CD4-positive, alpha-beta memory T cell (primary cell): Measurements from ENCODE around the gene GRIA2. TPM values are rescaled to one million over a fixed set of nuclear protein-coding genes. Genes with fewer than 3 reads are reported as not detected.

Experiments used
- CTCF ChIA-PET: fragments of 350-600 bp; sonication (Branson Sonifier 250); formaldehyde crosslinking; loops from one replicate; lab custom pipeline; 2021; ENCODE audit warnings: inconsistent platforms; ENCODE audit not compliant: partially characterized antibody; lab: Charles Lee
- POLR2A ChIA-PET: fragments of 350-600 bp; sonication (Branson Sonifier 250); formaldehyde crosslinking; loops from one replicate; lab custom pipeline; 2021; ENCODE audit not compliant: partially characterized antibody; lab: Charles Lee
- DNase-seq, 5 donors: peaks; one replicate each; pipeline versions ENCODE4 v3.0.0 to v3.0.0-alpha.2; 2020 to 2022; ENCODE audit warnings: mixed read lengths in 1 of 5
- H3K27ac ChIP-seq: one replicate; pipeline ENCODE4 v1.7.0; 2013; ENCODE audit warnings: low read depth, low read length
- H3K27me3 ChIP-seq: 2 replicates; pipeline ENCODE4 v1.7.0; 2013; ENCODE audit warnings: mild to moderate bottlenecking, low read length, moderate library complexity; ENCODE audit not compliant: insufficient read depth
- H3K36me3 ChIP-seq: 2 replicates; pipeline ENCODE4 v1.7.0; 2013; ENCODE audit warnings: mild to moderate bottlenecking, low read length, moderate library complexity; ENCODE audit not compliant: insufficient read depth
- H3K4me1 ChIP-seq: 2 replicates; pipeline ENCODE4 v1.7.0; 2013; ENCODE audit warnings: mild to moderate bottlenecking, low read length, moderate library complexity; ENCODE audit not compliant: insufficient read depth
- H3K4me3 ChIP-seq, 2 donors: one replicate each; pipeline ENCODE4 v1.7.0; 2013; ENCODE audit warnings: low read length in 2 of 2, mild to moderate bottlenecking in 1 of 2
- H3K9me3 ChIP-seq, 2 donors: one replicate each; pipeline ENCODE4 v1.7.0; 2013; ENCODE audit warnings: low read length in 2 of 2, control low read depth in 1 of 2; ENCODE audit not compliant: control insufficient read depth in 1 of 2
- H3K27ac Mint-ChIP-seq, 7 donors: one replicate each; pipeline ENCODE4 v1.8.0; 2020 to 2021; ENCODE audit warnings: mixed read lengths in 7 of 7, mild to moderate bottlenecking in 6 of 7, inconsistent platforms in 3 of 7, moderate library complexity in 3 of 7
- H3K27me3 Mint-ChIP-seq, 2 donors: one replicate each; pipeline ENCODE4 v1.8.0; 2020 to 2021; ENCODE audit warnings: mixed read lengths in 2 of 2
- H3K36me3 Mint-ChIP-seq, 2 donors: one replicate each; pipeline ENCODE4 v1.8.0; 2020 to 2021; ENCODE audit warnings: mixed read lengths in 2 of 2, inconsistent platforms in 1 of 2, mild to moderate bottlenecking in 1 of 2
- H3K4me1 Mint-ChIP-seq, 4 donors: one replicate each; pipeline ENCODE4 v1.8.0; 2020 to 2021; ENCODE audit warnings: mixed read lengths in 4 of 4, mild to moderate bottlenecking in 1 of 4
- H3K4me3 Mint-ChIP-seq, 8 donors: one replicate each; pipeline ENCODE4 v1.8.0; 2020 to 2021; ENCODE audit warnings: mixed read lengths in 8 of 8, mild to moderate bottlenecking in 7 of 8, moderate library complexity in 6 of 8, inconsistent platforms in 3 of 8
- H3K9me3 Mint-ChIP-seq, 8 donors: one replicate each; pipeline ENCODE4 v1.8.0; 2020 to 2021; ENCODE audit warnings: mixed read lengths in 8 of 8, mild to moderate bottlenecking in 5 of 8, inconsistent platforms in 3 of 8, moderate library complexity in 1 of 8
- intact Hi-C: fragments of 100-400 bp; cut with micrococcal nuclease; formaldehyde crosslinking; loops from one replicate; pipeline ENCODE4 v1.15.1; 2023
- polyA plus RNA-seq, 2 donors: library from polyadenylated mRNA; unstranded; fragments of 300-500 nt; fragmentation: Illumina TruSeq; gene quantifications; one replicate each; pipeline ENCODE4 v1.2.3, GENCODE V29; 2021
- total RNA-seq, 2 experiments: library from RNA; stranded (reverse); gene quantifications; one replicate each; pipeline ENCODE4 v1.2.3, GENCODE V29; 2021

GRIA2 gene
- total and polyA plus RNA-seq, 4 experiments from 2014 or later = not detected

GRCh38 chr4:157204634-157205244 is 15.8 kb upstream of the GRIA2 start:
- H3K4me3 ChIP-seq = no peak overlapping the region
- CTCF ChIA-PET = no interaction called here
- Mint-ChIP-seq H3K9me3 (peaks cover 0 to 5% (median 0%) of the 10 kb centered on the region in 8 donors), H3K4me3 (no peak overlapping the region), H3K36me3 (no peaks in the 10 kb centered on the region), H3K27me3 (no peaks in the 10 kb centered on the region), H3K27ac (no peak overlapping the region), H3K4me1 (no peaks in the 10 kb centered on the region)
- POLR2A ChIA-PET = no interaction called here
- no peaks in the 10 kb centered on the region for H3K36me3 ChIP-seq
- H3K4me1 ChIP-seq = no peaks in the 10 kb centered on the region
- H3K27ac ChIP-seq = no peak overlapping the region
- intact Hi-C loops = no loop called here
- no peaks in the 10 kb centered on the region for H3K9me3 ChIP-seq
- no peaks in the 10 kb centered on the region for H3K27me3 ChIP-seq
- no peak for DNase-seq

- intact Hi-C loops = no loop called here
- DNase-seq = no peak
- Histone ChIP-seq H3K4me1 (no peaks in the 10 kb centered on the region), H3K9me3 (no peaks in the 10 kb centered on the region), H3K36me3 (no peaks in the 10 kb centered on the region), H3K27me3 (no peaks in the 10 kb centered on the region), H3K27ac (no peak overlapping the region), H3K4me3 (no peak overlapping the region)
- ChIA-PET POLR2A (no interaction called here), CTCF (no interaction called here)
- H3K36me3 Mint-ChIP-seq = no peaks in the 10 kb centered on the region
- H3K9me3 Mint-ChIP-seq = peaks cover 2 to 20% (median 12%) of the 10 kb centered on the region in 8 donors
- peaks cover 0 to 1% (median 0%) of the 10 kb centered on the region in 4 donors for H3K4me1 Mint-ChIP-seq
- H3K27me3 Mint-ChIP-seq = peaks cover 5 to 8% of the 10 kb centered on the region in 2 donors
- H3K4me3 Mint-ChIP-seq = no peak overlapping the region
- no peak overlapping the region for H3K27ac Mint-ChIP-seq
These were observed 2.8 kb upstream of the GRIA2 start for GRCh38 chr4:157217708-157218107.

- Mint-ChIP-seq H3K4me1 (peaks cover 0 to 1% (median 0%) of the 10 kb centered on the region in 4 donors), H3K27ac (no peak overlapping the region), H3K36me3 (no peaks in the 10 kb centered on the region), H3K9me3 (peaks cover 2 to 26% (median 11%) of the 10 kb centered on the region in 8 donors), H3K27me3 (peaks cover 11% of the 10 kb centered on the region in 2 donors), H3K4me3 (no peak overlapping the region)
- intact Hi-C loops = no loop called here
- ChIA-PET CTCF (no interaction called here), POLR2A (no interaction called here)
- no peak overlapping the region for H3K27ac ChIP-seq
- no peaks in the 10 kb centered on the region for H3K9me3 ChIP-seq
- H3K27me3 ChIP-seq = no peaks in the 10 kb centered on the region
- no peak overlapping the region for H3K4me3 ChIP-seq
- no peaks in the 10 kb centered on the region for H3K4me1 ChIP-seq
- H3K36me3 ChIP-seq = no peaks in the 10 kb centered on the region
- DNase-seq = no peak
These were observed 687 bp upstream of the GRIA2 start for GRCh38 chr4:157219711-157220370.

GRCh38 chr4:157221426-157221894 is 932 bp downstream of the GRIA2 start:
- H3K4me1 ChIP-seq = no peaks in the 10 kb centered on the region
- POLR2A ChIA-PET = no interaction called here
- intact Hi-C loops = no loop called here
- H3K27ac ChIP-seq = no peak overlapping the region
- CTCF ChIA-PET = no interaction called here
- no peaks in the 10 kb centered on the region for H3K36me3 ChIP-seq
- H3K27me3 Mint-ChIP-seq = peaks cover 11% of the 10 kb centered on the region in 2 donors
- no peak overlapping the region for H3K4me3 Mint-ChIP-seq
- no peaks in the 10 kb centered on the region for H3K36me3 Mint-ChIP-seq
- no peak overlapping the region for H3K27ac Mint-ChIP-seq
- H3K4me1 Mint-ChIP-seq = peaks cover 0 to 1% (median 0%) of the 10 kb centered on the region in 4 donors
- DNase-seq = no peak
- no peaks in the 10 kb centered on the region for H3K9me3 ChIP-seq
- H3K4me3 ChIP-seq = no peak overlapping the region
- H3K27me3 ChIP-seq = no peaks in the 10 kb centered on the region
- H3K9me3 Mint-ChIP-seq = peaks cover 2 to 26% (median 10%) of the 10 kb centered on the region in 8 donors

GRCh38 chr4:157221895-157222770 is 1.6 kb downstream of the GRIA2 start:
- intact Hi-C loops = no loop called here
- DNase-seq = no peak
- ChIA-PET POLR2A (no interaction called here), CTCF (no interaction called here)
- no peaks in the 10 kb centered on the region for H3K27me3 ChIP-seq
- Mint-ChIP-seq H3K4me1 (peaks cover 0 to 1% (median 0%) of the 10 kb centered on the region in 4 donors), H3K4me3 (no peak overlapping the region), H3K27me3 (peaks cover 11% of the 10 kb centered on the region in 2 donors), H3K9me3 (peaks cover 2 to 26% (median 10%) of the 10 kb centered on the region in 8 donors), H3K36me3 (no peaks in the 10 kb centered on the region), H3K27ac (no peak overlapping the region)
- no peaks in the 10 kb centered on the region for H3K4me1 ChIP-seq
- no peaks in the 10 kb centered on the region for H3K36me3 ChIP-seq
- H3K27ac ChIP-seq = no peak overlapping the region
- no peaks in the 10 kb centered on the region for H3K9me3 ChIP-seq
- no peak overlapping the region for H3K4me3 ChIP-seq

GRCh38 chr4:157222771-157223160 is 2.2 kb downstream of the GRIA2 start:
- DNase-seq = no peak
- POLR2A ChIA-PET = no interaction called here
- Mint-ChIP-seq H3K27me3 (peaks cover 11% of the 10 kb centered on the region in 2 donors), H3K36me3 (no peaks in the 10 kb centered on the region), H3K27ac (no peak overlapping the region), H3K4me1 (peaks cover 0 to 1% (median 0%) of the 10 kb centered on the region in 4 donors), H3K9me3 (peaks cover 2 to 26% (median 10%) of the 10 kb centered on the region in 8 donors), H3K4me3 (no peak overlapping the region)
- Histone ChIP-seq H3K27me3 (no peaks in the 10 kb centered on the region), H3K4me1 (no peaks in the 10 kb centered on the region), H3K4me3 (no peak overlapping the region), H3K27ac (no peak overlapping the region), H3K9me3 (no peaks in the 10 kb centered on the region), H3K36me3 (no peaks in the 10 kb centered on the region)
- CTCF ChIA-PET = no interaction called here
- intact Hi-C loops = no loop called here

- no peak overlapping the region for H3K4me3 ChIP-seq
- H3K9me3 ChIP-seq = no peaks in the 10 kb centered on the region
- ChIA-PET CTCF (no interaction called here), POLR2A (no interaction called here)
- no peak overlapping the region for H3K4me3 Mint-ChIP-seq
- H3K27me3 ChIP-seq = no peaks in the 10 kb centered on the region
- no peak overlapping the region for H3K27ac Mint-ChIP-seq
- intact Hi-C loops = no loop called here
- H3K4me1 ChIP-seq = no peaks in the 10 kb centered on the region
- H3K36me3 Mint-ChIP-seq = no peaks in the 10 kb centered on the region
- H3K9me3 Mint-ChIP-seq = peaks cover 2 to 26% (median 10%) of the 10 kb centered on the region in 8 donors
- H3K27ac ChIP-seq = no peak overlapping the region
- no peak for DNase-seq
- no peaks in the 10 kb centered on the region for H3K36me3 ChIP-seq
- H3K27me3 Mint-ChIP-seq = peaks cover 11% of the 10 kb centered on the region in 2 donors
- peaks cover 0 to 1% (median 0%) of the 10 kb centered on the region in 4 donors for H3K4me1 Mint-ChIP-seq
These were observed 2.9 kb downstream of the GRIA2 start for GRCh38 chr4:157223456-157223855.
